NCI-H1436 (cell line): ENCODE measurements around the gene CAD.

Experiments used
- DNase-seq: peaks from one replicate; lab custom pipeline; 2025; lab: John Stamatoyannopoulos, UW

Gene CAD

DNA sequence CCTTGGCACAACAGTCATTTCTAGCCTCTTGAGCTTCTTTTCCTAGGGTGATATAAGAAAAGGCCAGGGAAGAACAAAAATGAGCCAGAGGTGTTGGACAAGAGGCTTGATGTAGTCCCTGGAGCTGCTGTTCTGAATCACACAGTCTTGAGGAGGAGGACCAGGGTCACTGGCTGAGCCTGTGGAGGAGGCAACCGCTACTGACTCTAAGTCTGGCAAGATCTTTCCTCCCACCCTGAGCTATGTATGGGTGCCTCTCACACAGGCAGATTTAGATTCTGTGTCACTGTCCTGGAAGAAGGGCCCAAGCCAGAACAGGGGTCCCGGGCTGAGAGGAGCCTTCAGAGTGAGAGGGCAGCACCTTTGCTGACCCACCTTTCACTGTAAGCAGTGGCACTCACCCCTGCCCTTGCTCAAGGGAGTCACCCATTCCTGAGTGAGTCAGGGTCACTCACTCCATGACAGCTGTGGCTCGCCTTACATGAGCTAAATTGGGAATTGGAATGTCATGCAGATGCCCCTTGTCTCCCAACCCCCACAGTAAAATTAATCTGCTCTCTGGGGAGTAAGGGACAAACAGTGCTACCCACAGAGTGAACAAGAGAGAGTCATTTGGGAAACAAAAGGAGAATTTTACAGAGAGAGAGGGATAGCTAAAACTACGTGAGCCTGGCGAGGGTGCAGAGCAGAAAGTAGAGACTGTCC is 64.8 kb downstream of the CAD start, which contains the start of gene TRIM54:
TRIM54 (plus strand) TSS at position 575 of the 705 bp plus-strand sequence. CDS start 303 bp downstream, outside the sequence.
- no peak for DNase-seq

DNA sequence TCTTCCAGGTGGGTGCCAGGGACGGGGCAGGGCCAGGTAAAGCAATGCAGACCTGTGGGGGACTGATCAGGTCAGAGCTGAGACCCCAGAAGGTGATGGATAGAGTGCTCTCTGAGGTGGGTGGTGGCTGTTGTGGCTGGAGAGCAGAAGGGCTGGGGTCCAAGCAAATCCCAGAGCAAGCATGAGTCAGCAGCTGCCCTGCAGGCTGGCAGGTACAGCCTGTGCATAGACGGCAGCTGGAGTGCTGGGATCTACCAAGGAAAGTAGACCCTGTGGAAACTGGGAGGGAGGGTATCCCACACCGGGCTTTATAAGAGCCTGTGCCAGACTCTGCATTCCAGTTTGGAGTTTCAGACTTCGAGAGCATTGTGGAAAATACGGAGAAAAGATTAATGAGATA is 65.7 kb downstream of the CAD start:
- DNase-seq = no peak

DNA sequence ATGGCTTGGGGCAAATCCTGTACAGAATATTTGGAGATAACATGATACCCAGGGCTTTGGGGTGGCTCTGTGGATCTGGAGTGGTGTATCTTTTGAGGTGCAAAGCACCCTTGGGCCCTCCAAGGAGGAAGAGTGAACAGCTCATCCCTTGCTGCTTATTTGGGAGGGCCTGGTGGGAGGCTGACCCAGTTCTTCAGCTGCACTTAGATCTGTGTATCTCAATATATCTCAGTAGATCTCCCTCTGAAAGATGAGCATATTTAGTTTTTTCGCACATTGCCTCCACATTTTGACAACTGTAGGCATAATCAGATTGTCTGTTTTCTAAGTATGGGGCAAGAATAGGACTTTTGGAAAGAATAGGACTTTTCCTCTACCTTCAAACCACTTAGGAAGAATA is 67.8 kb downstream of the CAD start:
- DNase-seq = no peak

GRCh38 chr2:27285481-27285880 is 68.3 kb downstream of the CAD start:
- no peak for DNase-seq

DNA sequence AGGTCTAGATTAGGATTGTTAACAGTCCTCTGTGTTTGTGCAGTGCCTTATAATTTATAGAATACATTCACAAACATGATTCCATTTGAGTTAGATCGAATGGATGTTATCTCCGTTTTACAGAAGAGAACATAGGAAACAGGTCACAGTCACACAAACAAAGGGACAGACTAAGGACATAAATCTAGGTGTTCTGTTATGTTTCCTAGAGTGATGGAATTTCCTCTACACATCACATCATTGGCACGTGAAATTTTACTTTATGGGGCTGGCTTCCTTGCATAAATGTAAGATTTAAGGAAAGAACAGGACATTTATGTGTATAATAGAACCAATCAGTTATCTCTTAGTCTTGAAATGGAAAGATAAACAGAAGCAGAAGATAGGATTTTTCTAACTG is 71.4 kb downstream of the CAD start:
- no peak for DNase-seq

DNA sequence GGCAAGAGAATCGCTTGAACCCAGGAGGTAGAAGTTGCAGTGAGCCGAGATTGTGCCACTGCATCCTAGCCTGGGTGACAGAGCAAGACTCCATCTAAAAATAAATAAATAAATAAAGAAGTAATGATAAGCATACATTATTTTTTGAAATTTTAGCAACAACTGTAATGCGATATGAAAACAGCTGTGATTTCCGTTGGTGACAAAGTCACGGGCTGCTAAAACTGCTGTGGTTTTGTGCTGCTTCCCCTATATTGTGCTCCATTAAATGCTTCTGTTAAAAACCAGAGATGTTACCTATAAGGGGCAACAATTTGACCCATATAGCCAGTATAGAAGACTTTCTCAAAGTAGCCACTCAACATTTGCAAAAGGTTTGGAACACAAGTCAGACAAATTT is 73.4 kb downstream of the CAD start:
- no peak for DNase-seq

DNA sequence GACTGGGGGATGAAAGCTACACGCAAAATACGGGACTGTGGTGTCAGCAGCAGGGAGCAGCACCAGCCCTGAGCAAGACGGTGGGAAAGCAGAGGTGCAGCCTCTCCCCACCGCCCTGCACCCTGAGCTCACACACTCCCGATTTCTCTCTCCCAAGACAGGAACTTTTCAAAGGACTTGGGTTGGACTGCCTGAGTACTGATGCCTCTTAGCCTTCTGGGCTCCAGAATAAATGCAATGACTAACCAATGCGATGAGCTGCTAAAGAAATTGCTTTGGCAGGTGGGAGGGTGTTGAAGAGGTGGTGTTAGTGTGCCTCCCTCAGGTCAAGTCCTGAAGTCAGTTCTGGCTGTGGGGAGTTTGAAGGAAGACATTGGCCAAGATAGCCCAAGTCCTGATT is 74.7 kb downstream of the CAD start:
- DNase-seq = no peak
